Esophagus muscularis mucosa (tissue), 4 donors: ENCODE data around the gene DMWD. TPM values are rescaled to one million over a fixed set of nuclear protein-coding genes. Genes with fewer than 3 reads are reported as not detected.

Experiments
- DNase-seq: peaks from one replicate; pipeline ENCODE4 v3.0.0-alpha.2; 2017; ENCODE audit errors: extremely low spot score
- H3K27ac ChIP-seq, 4 donors: fragments of 200-600 bp; sonication (generic); replicated peaks in 1 of 4; 1 replicate in 3 of 4; 2 replicates in 1 of 4; pipeline ENCODE4 v1.5.1; 2016 to 2019; ENCODE audit warnings: mild to moderate bottlenecking in 1 of 4
- H3K27me3 ChIP-seq, 4 donors: fragments of 200-600 bp; sonication (generic); one replicate each; pipeline versions ENCODE4 v1.5.1 to v1.6.0; 2016 to 2019
- H3K36me3 ChIP-seq, 4 donors: fragments of 200-600 bp; sonication (generic); one replicate each; pipeline ENCODE4 v1.5.1; 2016 to 2019
- H3K4me1 ChIP-seq, 4 donors: fragments of 200-600 bp; sonication (generic); one replicate each; pipeline ENCODE4 v1.5.1; 2016 to 2019
- H3K4me3 ChIP-seq, 4 donors: fragments of 200-600 bp; sonication (generic); 1 replicate in 2 of 4; 2 replicates in 2 of 4; pipeline ENCODE4 v1.5.1; 2016 to 2019; ENCODE audit warnings: mild to moderate bottlenecking in 4 of 4, moderate library complexity in 1 of 4
- H3K9me3 ChIP-seq, 4 donors: fragments of 200-600 bp; sonication (generic); 1 replicate in 3 of 4; 2 replicates in 1 of 4; pipeline ENCODE4 v1.5.1; 2016 to 2019
- CTCF ChIP-seq, 3 experiments: fragments of 200-600 bp in 2 of 3; fragments of 450-650 bp in 1 of 3; sonication (generic) in 2 of 3; IDR thresholded peaks; one replicate each; pipeline ENCODE4 v1.5.1; 2017 to 2019; ENCODE audit warnings: antibody characterized with exemption in 3 of 3, mild to moderate bottlenecking in 2 of 3, moderate library complexity in 1 of 3
- EP300 ChIP-seq: sonication (generic); formaldehyde crosslinking; IDR thresholded peaks from one replicate; pipeline ENCODE4 v1.6.1; 2017; ENCODE audit warnings: antibody characterized with exemption
- POLR2A ChIP-seq: fragments of 450-650 bp; IDR thresholded peaks from one replicate; pipeline ENCODE4 v1.6.1; 2017; ENCODE audit warnings: antibody characterized with exemption, moderate library complexity, mild to moderate bottlenecking, low read depth
- POLR2AphosphoS5 ChIP-seq, 2 donors: sonication (generic); formaldehyde crosslinking; IDR thresholded peaks; one replicate each; pipeline ENCODE4 v1.6.1; 2017; ENCODE audit warnings: antibody characterized with exemption in 2 of 2
- WGBS: methylation state at CpG from one replicate; pipeline ENCODE4 v1.1.5; 2018; 5-methylcytosine and 5-hydroxymethylcytosine counted together
- intact Hi-C: fragments of 100-400 bp; cut with DNase I; formaldehyde crosslinking; loops from one replicate; pipeline ENCODE4 v1.15.1; 2023
- total RNA-seq, 4 donors: library from RNA; depleted of rRNA; stranded (reverse); fragments of >200 nt; gene quantifications; one replicate each; pipeline versions ENCODE4 v1.1.0 to v1.2.1, GENCODE V29; 2016

The DMWD gene
- total RNA-seq, 4 donors from 2014 or later, result 56.0 to 88.7 (median 63.3) TPM

- H3K27ac ChIP-seq, result no peak overlapping the region
- no peak overlapping the region for H3K4me3 ChIP-seq
- TF ChIP-seq CTCF (IDR thresholded peaks at IDR 0.05) (peak; percentile 90 to 98 (median 94)), POLR2AphosphoS5 (IDR thresholded peaks at IDR 0.05) (peak; percentile 37 to 73), EP300 (no peak)
- peaks cover 14 to 30% (median 23%) of the 10 kb centered on the region in 4 donors for H3K4me1 ChIP-seq
- peaks cover 0 to 34% (median 10%) of the 10 kb centered on the region in 4 donors for H3K27me3 ChIP-seq
- DNase-seq, result peak; percentile 98
- H3K9me3 ChIP-seq, result no peaks in the 10 kb centered on the region
- peaks cover 0 to 43% (median 27%) of the 10 kb centered on the region in 4 donors for H3K36me3 ChIP-seq
- WGBS, result 18% methylated on average over 24 of the region's 24 CpGs
- intact Hi-C loops, result loop anchor here (5.0 kb wide), 1 partner anchor 65 kb away; no protein-coding TSS in a partner anchor
Observed at GRCh38 chr19:45817010-45817724, 24.5 kb upstream of the DMWD start.

GRCh38 chr19:45816236-45817009 is 23.8 kb upstream of the DMWD start:
- Histone ChIP-seq H3K27me3 (peaks cover 0 to 41% (median 10%) of the 10 kb centered on the region in 4 donors), H3K36me3 (peaks cover 0 to 37% (median 22%) of the 10 kb centered on the region in 4 donors), H3K4me1 (peaks cover 14 to 30% (median 23%) of the 10 kb centered on the region in 4 donors), H3K4me3 (peak overlapping the region in 2 of 4 donors; percentile 35 to 46), H3K27ac (no peak overlapping the region), H3K9me3 (no peaks in the 10 kb centered on the region)
- 54% methylated on average over 11 of the region's 18 CpGs for WGBS
- TF ChIP-seq POLR2AphosphoS5 (IDR thresholded peaks at IDR 0.05) (no peak), EP300 (no peak), POLR2A (no peak), CTCF (IDR thresholded peaks at IDR 0.05) (no peak)
- no peak for DNase-seq
- intact Hi-C loops, result loop anchor here (5.0 kb wide), 1 partner anchor 66 kb away; no protein-coding TSS in a partner anchor

DNA sequence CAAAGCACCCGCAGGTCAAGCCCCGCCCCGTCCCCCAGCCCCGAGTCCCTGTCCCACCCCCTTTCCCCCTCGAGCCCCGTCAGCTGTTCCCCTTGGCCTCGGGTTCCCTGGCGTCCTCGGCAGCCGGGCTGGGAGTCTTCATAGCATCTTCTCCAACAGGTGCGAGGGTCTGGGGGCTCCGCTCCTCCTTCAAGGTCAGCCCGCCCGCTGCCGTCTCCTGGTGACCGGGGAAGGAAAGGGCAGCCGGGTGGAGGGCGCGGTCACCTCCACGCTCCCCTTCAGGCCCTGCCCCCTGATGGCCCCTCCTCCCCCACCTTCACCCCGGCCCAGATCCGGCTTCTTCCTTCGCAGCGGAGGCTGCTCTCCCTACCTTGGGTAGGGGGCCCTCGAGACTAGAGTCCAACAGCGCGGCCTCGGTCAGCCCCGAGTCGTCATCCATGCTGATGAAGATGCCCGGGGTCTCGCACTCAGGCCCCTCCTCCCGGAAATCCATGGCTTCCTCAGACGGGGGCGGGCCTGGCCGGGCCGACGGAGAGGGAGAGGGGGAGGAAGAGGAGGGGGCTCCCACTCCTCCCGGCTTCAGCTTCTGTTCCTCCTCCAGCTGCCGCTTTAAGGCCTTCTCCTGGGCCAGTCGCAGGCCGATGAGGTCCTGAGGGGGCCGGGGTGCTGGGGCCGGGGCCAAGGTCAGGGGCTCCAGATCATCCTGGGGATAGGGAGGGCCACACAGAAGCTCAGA is 23.0 kb upstream of the DMWD start:
- TF ChIP-seq POLR2A, result no peak
- TF ChIP-seq POLR2AphosphoS5 (IDR thresholded peaks at IDR 0.05), result no peak
- TF ChIP-seq CTCF (IDR thresholded peaks at IDR 0.05), result no peak
- no peak for TF ChIP-seq EP300
- peaks cover 0 to 44% (median 10%) of the 10 kb centered on the region in 4 donors for H3K27me3 ChIP-seq
- peak overlapping the region; percentile 35 to 51 (median 44) for H3K4me3 ChIP-seq
- H3K36me3 ChIP-seq, result peaks cover 0 to 30% (median 14%) of the 10 kb centered on the region in 4 donors
- no peak for DNase-seq
- H3K27ac ChIP-seq, result no peak overlapping the region
- intact Hi-C loops, result loop anchor here (5.0 kb wide), 1 partner anchor 67 kb away; no protein-coding TSS in a partner anchor
- H3K9me3 ChIP-seq, result no peaks in the 10 kb centered on the region
- peaks cover 14 to 30% (median 23%) of the 10 kb centered on the region in 4 donors for H3K4me1 ChIP-seq
- 20% methylated on average over 33 of the region's 44 CpGs for WGBS

GRCh38 chr19:45814851-45815480 is 22.3 kb upstream of the DMWD start, which contains the start of gene RSPH6A:
TSS of gene RSPH6A (minus strand) at chr19:45815308. CDS start at chr19:45815176, 132 bp downstream.
- Histone ChIP-seq H3K27ac (no peak within 1 kb of the TSS), H3K4me3 (peak within 1 kb of the TSS; percentile 35 to 51 (median 44)), H3K27me3 (peaks cover 0 to 49% (median 10%) of the 10 kb centered on the region in 4 donors), H3K36me3 (peaks cover 0 to 23% (median 7%) of the 10 kb centered on the region in 4 donors), H3K9me3 (no peaks in the 10 kb centered on the region), H3K4me1 (peaks cover 14 to 30% (median 23%) of the 10 kb centered on the region in 4 donors)
- intact Hi-C loops, result loop anchor here (5.0 kb wide), 1 partner anchor 67 kb away; no protein-coding TSS in a partner anchor
- no peak for TF ChIP-seq CTCF (IDR thresholded peaks at IDR 0.05)
- TF ChIP-seq POLR2A, result no peak
- TF ChIP-seq POLR2AphosphoS5 (IDR thresholded peaks at IDR 0.05), result no peak
- no peak for TF ChIP-seq EP300
- no peak for DNase-seq
- 26% methylated on average over 14 of the region's 40 CpGs for WGBS
